ENCODE data around the gene EFNB2.

EFNB2 gene

GRCh38 chr13:106521095-106521799 lies 14.2 kb downstream of the EFNB2 start (continued):
- TF ChIP-seq PRDM4 (tag by site-specific recombination; IDR thresholded peaks at IDR 0.05) (peak; percentile 53; the same call in 1 of the 2 replicates), KLF1 (tag by site-specific recombination; IDR thresholded peaks at IDR 0.05) (no peak), ZNF16 (tag by site-specific recombination; IDR thresholded peaks at IDR 0.05; ENCODE audit: low read depth) (no peak), BCL11A (tag by site-specific recombination; IDR thresholded peaks at IDR 0.05; ENCODE audit: low read depth) (no peak), ZNF221 (tag by site-specific recombination; IDR thresholded peaks at IDR 0.05; ENCODE audit: borderline replicate concordance) (no peak), OSR2 (tag by site-specific recombination; IDR thresholded peaks at IDR 0.05) (peak; percentile 47; the same call in 1 of the 2 replicates), ZBTB44 (tag by site-specific recombination; IDR thresholded peaks at IDR 0.05) (peak; percentile 44), SP7 (tag by site-specific recombination; IDR thresholded peaks at IDR 0.05) (peak; percentile 89), ZNF501 (tag by site-specific recombination; IDR thresholded peaks at IDR 0.05) (peak; percentile 55), TCF7L2 (IDR thresholded peaks at IDR 0.05; ENCODE audit: borderline replicate concordance, low read depth, low read length) (peak; percentile 59; the same call in 1 of the 2 replicates), HOXD13 (CRISPR knock-in tag; IDR thresholded peaks at IDR 0.05; ENCODE audit: borderline replicate concordance) (no peak), ZBTB21 (tag by site-specific recombination; IDR thresholded peaks at IDR 0.05) (no peak), ZNF544 (tag by site-specific recombination; IDR thresholded peaks at IDR 0.05) (no peak), ZNF843 (tag by site-specific recombination; IDR thresholded peaks at IDR 0.05) (peak; percentile 71), ZNF239 (tag by site-specific recombination; IDR thresholded peaks at IDR 0.05) (no peak), ZNF558 (tag by site-specific recombination; IDR thresholded peaks at IDR 0.05) (no peak), ZEB2 (tag by site-specific recombination; IDR thresholded peaks at IDR 0.05) (peak; percentile 79; the same call in 1 of the 2 replicates), ZNF366 (tag by site-specific recombination; conservative IDR thresholded peaks at IDR 0.05) (peak; percentile 33; the same call in 1 of the 2 replicates), ZNF138 (tag by site-specific recombination; IDR thresholded peaks at IDR 0.05; ENCODE audit: borderline replicate concordance) (no peak), ZNF426 (tag by site-specific recombination; IDR thresholded peaks at IDR 0.05) (no peak), ZNF140 (tag by site-specific recombination; IDR thresholded peaks at IDR 0.05) (no peak), FEZF1 (tag by site-specific recombination; IDR thresholded peaks at IDR 0.05) (peak; percentile 69), ZNF266 (tag by site-specific recombination; IDR thresholded peaks at IDR 0.05; ENCODE audit: low read depth) (no peak), ZNF48 (tag by site-specific recombination; IDR thresholded peaks at IDR 0.05) (no peak), PRDM6 (tag by site-specific recombination; IDR thresholded peaks at IDR 0.05) (peak; percentile 97), ZNF114 (tag by site-specific recombination; IDR thresholded peaks at IDR 0.05) (no peak)
- TF ChIP-seq, protein P1, sequence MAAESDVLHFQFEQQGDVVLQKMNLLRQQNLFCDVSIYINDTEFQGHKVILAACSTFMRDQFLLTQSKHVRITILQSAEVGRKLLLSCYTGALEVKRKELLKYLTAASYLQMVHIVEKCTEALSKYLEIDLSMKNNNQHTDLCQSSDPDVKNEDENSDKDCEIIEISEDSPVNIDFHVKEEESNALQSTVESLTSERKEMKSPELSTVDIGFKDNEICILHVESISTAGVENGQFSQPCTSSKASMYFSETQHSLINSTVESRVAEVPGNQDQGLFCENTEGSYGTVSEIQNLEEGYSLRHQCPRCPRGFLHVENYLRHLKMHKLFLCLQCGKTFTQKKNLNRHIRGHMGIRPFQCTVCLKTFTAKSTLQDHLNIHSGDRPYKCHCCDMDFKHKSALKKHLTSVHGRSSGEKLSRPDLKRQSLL (tag by site-specific recombination; IDR thresholded peaks at IDR 0.05): no peak
- TF ChIP-seq, protein P2, sequence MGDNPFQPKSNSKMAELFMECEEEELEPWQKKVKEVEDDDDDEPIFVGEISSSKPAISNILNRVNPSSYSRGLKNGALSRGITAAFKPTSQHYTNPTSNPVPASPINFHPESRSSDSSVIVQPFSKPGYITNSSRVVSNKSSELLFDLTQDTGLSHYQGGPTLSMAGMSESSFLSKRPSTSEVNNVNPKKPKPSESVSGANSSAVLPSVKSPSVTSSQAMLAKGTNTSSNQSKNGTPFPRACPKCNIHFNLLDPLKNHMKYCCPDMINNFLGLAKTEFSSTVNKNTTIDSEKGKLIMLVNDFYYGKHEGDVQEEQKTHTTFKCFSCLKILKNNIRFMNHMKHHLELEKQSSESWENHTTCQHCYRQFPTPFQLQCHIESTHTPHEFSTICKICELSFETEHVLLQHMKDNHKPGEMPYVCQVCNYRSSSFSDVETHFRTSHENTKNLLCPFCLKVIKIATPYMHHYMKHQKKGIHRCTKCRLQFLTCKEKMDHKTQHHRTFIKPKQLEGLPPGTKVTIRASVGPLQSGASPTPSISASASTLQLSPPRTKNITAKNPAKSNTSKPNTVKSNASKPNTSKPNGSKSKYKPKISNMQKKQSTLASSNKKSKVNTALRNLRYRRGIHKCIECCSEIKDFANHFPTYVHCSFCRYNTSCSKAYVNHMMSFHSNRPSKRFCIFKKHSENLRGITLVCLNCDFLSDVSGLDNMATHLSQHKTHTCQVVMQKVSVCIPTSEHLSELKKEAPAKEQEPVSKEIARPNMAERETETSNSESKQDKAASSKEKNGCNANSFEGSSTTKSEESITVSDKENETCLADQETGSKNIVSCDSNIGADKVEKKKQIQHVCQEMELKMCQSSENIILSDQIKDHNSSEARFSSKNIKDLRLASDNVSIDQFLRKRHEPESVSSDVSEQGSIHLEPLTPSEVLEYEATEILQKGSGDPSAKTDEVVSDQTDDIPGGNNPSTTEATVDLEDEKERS (tag by site-specific recombination; IDR thresholded peaks at IDR 0.05): no peak
- TF ChIP-seq, protein P3, sequence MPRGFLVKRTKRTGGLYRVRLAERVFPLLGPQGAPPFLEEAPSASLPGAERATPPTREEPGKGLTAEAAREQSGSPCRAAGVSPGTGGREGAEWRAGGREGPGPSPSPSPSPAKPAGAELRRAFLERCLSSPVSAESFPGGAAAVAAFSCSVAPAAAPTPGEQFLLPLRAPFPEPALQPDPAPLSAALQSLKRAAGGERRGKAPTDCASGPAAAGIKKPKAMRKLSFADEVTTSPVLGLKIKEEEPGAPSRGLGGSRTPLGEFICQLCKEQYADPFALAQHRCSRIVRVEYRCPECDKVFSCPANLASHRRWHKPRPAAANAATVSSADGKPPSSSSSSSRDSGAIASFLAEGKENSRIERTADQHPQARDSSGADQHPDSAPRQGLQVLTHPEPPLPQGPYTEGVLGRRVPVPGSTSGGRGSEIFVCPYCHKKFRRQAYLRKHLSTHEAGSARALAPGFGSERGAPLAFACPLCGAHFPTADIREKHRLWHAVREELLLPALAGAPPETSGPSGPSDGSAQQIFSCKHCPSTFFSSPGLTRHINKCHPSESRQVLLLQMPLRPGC (tag by site-specific recombination; IDR thresholded peaks at IDR 0.05): peak; percentile 53; the same call in 1 of the 2 replicates
